HG03060 (cell line): ENCODE results near the gene CEP135.
"Not testable (repeated sequence)": the region's sequence is repeated elsewhere in the genome, so short reads cannot be mapped to it uniquely, and the experiment has no call there.

Source experiments
- ATAC-seq: cut with Tn5 transposase; IDR thresholded peaks from one replicate; pipeline ENCODE4 v1.9.1; 2021; ENCODE audit warnings: low read depth, moderate number of reproducible peaks; ENCODE audit not compliant: unreplicated experiment

The CEP135 gene, protein sequence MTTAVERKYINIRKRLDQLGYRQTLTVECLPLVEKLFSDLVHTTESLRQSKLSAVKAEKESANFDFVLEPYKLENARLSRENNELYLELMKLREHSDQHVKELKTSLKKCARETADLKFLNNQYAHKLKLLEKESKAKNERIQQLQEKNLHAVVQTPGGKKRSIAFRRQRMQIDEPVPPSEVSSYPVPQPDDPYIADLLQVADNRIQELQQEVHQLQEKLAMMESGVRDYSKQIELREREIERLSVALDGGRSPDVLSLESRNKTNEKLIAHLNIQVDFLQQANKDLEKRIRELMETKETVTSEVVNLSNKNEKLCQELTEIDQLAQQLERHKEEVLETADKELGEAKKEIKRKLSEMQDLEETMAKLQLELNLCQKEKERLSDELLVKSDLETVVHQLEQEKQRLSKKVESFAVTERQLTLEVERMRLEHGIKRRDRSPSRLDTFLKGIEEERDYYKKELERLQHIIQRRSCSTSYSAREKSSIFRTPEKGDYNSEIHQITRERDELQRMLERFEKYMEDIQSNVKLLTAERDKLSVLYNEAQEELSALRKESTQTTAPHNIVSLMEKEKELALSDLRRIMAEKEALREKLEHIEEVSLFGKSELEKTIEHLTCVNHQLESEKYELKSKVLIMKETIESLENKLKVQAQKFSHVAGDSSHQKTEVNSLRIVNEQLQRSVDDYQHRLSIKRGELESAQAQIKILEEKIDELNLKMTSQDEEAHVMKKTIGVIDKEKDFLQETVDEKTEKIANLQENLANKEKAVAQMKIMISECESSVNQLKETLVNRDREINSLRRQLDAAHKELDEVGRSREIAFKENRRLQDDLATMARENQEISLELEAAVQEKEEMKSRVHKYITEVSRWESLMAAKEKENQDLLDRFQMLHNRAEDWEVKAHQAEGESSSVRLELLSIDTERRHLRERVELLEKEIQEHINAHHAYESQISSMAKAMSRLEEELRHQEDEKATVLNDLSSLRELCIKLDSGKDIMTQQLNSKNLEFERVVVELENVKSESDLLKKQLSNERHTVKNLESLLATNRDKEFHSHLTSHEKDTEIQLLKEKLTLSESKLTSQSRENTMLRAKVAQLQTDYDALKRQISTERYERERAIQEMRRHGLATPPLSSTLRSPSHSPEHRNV

DNA sequence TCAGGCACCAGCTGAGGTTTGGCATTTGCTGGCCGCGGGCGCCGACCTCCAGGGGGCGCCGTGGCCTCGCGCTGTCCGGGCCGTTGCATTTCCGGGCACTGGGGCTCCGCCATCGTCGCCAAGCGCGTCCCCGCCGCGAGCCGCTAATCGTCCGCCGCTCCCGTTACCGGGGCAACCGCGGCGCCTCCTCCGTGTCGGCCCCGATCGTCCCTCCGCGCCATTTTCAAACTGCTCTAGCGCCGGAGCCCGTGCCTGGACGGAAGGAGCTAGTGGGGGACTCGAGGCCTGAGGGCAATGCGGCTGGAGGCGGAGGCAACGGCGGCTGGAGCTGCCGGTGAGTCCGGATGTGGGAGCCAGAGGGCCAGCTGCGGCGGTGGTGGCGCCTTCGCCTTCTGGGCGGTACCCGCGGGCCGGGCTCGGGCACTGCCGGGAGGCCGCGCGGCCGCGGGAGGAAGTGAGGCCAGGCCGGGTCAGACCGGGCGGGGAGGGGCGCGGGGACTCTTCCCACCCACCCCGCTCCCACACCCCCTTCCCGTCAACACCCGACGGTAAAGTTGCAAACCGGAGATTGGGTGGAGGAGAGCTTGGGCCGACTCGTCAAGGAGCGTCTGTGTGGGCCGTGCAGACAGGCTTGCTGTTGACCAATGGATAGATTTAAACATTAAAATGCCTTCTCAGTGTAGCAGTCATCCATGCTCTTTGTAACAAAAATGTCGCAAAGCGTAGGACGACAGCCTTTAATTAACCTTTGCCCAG, at the start of gene CEP135:
CEP135 (plus strand) TSS at position 220 of the 756 bp plus-strand sequence. CDS start 3,186 bp downstream, outside the sequence.
- ATAC-seq = peak; percentile 58

DNA sequence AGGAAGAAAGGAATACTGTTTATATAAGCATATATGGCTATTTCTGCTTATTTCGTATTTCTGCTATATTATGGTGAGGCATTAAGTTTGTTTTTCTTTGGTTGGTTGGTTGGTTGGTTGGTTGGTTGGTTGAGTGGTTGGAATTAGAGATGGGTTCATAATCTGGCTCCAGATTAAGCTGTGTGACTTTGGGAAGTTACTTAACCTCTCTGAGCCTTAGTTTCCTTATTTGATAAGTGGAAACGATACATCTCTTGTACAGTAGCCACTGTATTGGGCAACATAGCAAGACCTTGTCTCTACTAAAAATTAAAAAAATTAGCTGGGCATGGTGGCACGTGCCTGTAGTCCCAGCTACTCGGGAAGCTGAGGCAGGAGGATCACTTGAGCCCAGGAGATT, 46.1 kb upstream of the CEP135 start:
- no peak for ATAC-seq

DNA sequence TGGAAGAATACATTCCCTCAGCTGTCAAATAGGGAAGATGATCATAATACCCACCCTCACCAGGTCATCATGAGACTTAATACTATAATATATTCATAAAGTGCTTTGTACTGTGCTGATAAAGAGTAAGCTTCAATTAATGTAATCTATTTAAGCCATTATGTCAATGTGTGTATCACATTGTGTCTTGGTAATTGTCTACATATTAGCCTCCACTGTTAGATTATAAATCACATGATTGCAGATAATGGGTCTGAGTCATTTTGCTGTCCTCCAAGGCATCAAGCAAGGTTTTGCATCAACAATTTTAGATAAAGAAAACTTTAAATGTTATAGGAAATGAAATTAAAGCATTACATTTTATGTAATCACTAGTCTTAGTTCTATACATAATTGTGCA, 45.2 kb upstream of the CEP135 start:
- no peak for ATAC-seq

DNA sequence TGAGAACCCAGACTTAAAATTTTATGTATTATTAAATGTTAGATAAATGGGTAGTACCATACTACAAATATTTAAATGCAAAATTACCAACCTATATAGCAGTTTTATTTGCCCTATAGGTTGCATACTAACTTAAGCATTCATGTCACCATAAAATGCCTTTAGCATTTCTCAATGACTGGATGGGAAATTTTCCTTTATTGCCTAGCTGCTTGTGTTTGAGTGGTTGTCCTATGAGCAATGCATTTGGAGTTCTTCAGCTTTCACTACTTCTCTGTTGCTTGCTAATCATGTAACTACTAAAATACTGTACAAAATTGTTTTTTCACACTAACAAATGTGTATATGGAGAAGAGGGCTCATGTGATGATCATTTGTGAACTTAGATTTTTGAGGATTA, 44.2 kb upstream of the CEP135 start:
- no peak for ATAC-seq

- ATAC-seq = no peak
Measured at GRCh38 chr4:55906323-55906722, 42.4 kb upstream of the CEP135 start.

DNA sequence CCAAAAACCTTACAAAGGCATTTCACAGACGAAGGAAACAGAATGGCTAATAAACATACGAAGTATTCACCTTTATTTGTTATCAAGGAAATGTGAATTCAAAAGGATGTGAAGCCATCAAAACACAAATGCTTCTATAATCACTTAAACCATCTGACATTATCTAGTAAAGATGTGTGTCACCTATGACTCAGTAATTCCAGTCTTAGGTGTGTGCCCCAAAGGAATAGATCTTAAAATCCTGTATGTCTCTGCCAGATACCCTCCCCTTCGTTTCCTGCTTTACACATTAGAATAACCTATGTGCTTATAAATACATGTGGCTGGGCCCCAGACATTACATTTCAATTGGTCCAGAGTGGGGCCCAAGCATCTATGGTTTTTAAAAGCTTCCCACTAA, 41.8 kb upstream of the CEP135 start:
- ATAC-seq = no peak

DNA sequence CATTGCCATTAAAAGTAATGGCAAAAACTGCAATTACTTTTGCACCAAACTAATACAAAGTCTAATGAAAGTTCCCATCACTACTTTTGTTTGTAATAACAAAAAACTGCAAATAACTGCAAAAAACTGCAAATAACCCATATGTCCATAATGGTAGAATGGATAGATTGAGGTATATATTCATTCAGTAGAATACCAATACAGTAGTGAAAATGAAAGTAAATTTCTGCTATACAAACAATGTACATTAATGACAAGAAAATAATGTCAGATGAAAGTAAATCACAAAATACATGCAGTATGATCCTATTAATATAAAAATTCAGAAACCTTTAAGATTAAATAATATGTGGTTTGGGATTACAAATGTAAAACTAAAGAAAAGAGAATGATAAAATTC, 41.3 kb upstream of the CEP135 start:
- no peak for ATAC-seq

GRCh38 chr4:55910140-55910539, 38.6 kb upstream of the CEP135 start:
- no peak for ATAC-seq

GRCh38 chr4:55912249-55912648, 36.5 kb upstream of the CEP135 start:
- ATAC-seq = no peak

GRCh38 chr4:55920571-55920970, 28.2 kb upstream of the CEP135 start:
- no peak for ATAC-seq

GRCh38 chr4:55921093-55921492, 27.7 kb upstream of the CEP135 start:
- ATAC-seq = no peak

- no peak for ATAC-seq
Measured at GRCh38 chr4:55925241-55925640, 23.5 kb upstream of the CEP135 start.

DNA sequence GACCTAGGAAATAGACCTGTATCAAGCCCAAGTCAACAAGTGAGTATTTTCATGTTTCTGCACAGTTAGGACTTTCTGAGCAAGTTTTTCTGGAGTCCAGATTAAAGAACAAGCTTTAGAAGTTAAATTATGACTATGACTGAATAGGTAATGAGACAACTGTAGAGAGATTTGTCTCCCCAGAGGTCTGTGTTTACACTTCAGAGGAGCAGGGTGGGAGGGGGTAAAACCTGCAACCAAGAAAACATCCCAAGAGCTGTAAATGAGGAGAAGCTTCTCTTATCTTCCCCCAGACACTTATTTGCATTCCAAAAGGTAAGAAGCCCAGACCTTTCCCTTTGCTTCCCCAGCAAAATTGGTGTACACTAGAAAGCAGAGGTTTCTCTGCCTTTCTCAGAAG, 22.1 kb upstream of the CEP135 start:
- ATAC-seq = no peak

GRCh38 chr4:55927803-55928437, 20.8 kb upstream of the CEP135 start:
- ATAC-seq = no peak

- no peak for ATAC-seq
Measured at GRCh38 chr4:55928846-55929245, 19.9 kb upstream of the CEP135 start.

GRCh38 chr4:55931043-55931442, 17.7 kb upstream of the CEP135 start:
- ATAC-seq = no peak

GRCh38 chr4:55931833-55932232, 16.9 kb upstream of the CEP135 start:
- ATAC-seq = no peak

- no peak for ATAC-seq
Measured at GRCh38 chr4:55932511-55932910, 16.2 kb upstream of the CEP135 start.

DNA sequence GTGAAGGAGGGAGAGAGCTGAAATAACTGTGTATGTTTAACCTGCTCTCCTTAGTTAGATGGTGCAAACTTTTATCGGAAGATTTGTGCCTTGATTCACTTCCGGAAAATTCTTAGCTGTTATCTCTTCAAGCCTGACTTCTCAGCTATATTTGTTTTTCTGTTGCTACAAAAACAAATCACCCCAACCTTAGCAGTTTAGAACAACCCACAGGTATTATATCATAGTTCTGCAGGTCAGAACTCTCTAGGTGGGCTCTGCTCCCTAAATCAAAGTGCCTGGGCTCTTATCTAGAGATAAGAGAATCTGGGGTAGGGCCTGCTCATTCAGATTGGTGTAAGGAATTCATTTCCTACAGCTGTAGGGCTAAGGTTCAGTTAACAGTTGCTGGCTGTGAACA, 15.1 kb upstream of the CEP135 start:
- ATAC-seq = no peak

DNA sequence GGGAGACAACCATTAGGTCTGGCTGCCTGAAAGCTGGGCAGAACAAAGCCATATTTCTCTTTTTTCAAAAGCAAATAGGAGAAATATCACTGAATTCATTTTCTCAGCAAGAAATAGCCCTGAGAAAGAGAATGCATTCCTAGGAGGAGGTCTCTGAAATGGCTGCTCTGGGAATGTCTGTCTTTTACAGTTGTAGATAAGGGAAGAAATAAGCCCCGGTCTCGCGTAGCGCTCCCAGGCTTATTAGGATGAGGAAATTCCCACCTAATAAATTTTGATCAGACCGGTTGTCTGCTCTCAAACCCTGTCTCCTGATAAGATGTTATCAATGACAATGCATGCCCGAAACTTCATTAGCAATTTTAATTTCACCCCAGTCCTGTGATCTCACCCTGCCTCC, 12.8 kb upstream of the CEP135 start:
- not testable (repeated sequence) for ATAC-seq
